A673 (cell line): ENCODE measurements around the gene S100Z. TPM values are rescaled to one million over a fixed set of nuclear protein-coding genes. Genes with fewer than 3 reads are reported as not detected.
"Not testable (repeated sequence)": the region's sequence is repeated elsewhere in the genome, so short reads cannot be mapped to it uniquely, and the experiment has no call there.

Experiments
- BruUV-seq: library from RNA; stranded (reverse); fragments of 400-500 nt; replicated peaks from 2 replicates; lab custom pipeline; 2021; lab: Mats Ljungman, UMichigan
- CTCF ChIA-PET: fragments of 300-600 bp; sonication (Branson Sonifier 250); formaldehyde crosslinking; loops from one replicate; lab custom pipeline; 2022; ENCODE audit warnings: antibody characterized with exemption; lab: Charles Lee
- POLR2A ChIA-PET: fragments of 300-600 bp; sonication (Branson Sonifier 250); formaldehyde crosslinking; loops from one replicate; lab custom pipeline; 2022; ENCODE audit warnings: antibody characterized with exemption; ENCODE audit not compliant: low non-redundant PET; lab: Charles Lee
- DNase-seq: peaks from one replicate; pipeline ENCODE4 v3.0.0-alpha.2; 2015; ENCODE audit warnings: low spot score
- H3K27ac ChIP-seq: fragments of 200-600 bp; sonication (generic); 2 replicates; pipeline ENCODE4 v1.5.1; 2016; ENCODE audit warnings: mixed run types, low read depth, mild to moderate bottlenecking, mixed read lengths, antibody characterized with exemption, low read length; ENCODE audit not compliant: poor library complexity, severe bottlenecking
- H3K27me3 ChIP-seq: fragments of 200-600 bp; sonication (generic); replicated peaks from 2 replicates; pipeline ENCODE4 v1.6.1; 2017; ENCODE audit warnings: mixed run types, low read depth, mild to moderate bottlenecking, mixed read lengths, antibody characterized with exemption, low read length; ENCODE audit not compliant: insufficient read depth, poor library complexity
- H3K36me3 ChIP-seq: fragments of 200-600 bp; sonication (generic); 2 replicates; pipeline ENCODE4 v1.6.1; 2016; ENCODE audit warnings: mixed run types, mild to moderate bottlenecking, mixed read lengths, antibody characterized with exemption, low read length; ENCODE audit not compliant: insufficient read depth, poor library complexity, severe bottlenecking
- H3K4me1 ChIP-seq: fragments of 200-600 bp; sonication (generic); 2 replicates; pipeline ENCODE4 v1.6.1; 2017; ENCODE audit warnings: mixed run types, mild to moderate bottlenecking, mixed read lengths, antibody characterized with exemption, low read length; ENCODE audit not compliant: insufficient read depth, poor library complexity, severe bottlenecking
- H3K4me3 ChIP-seq: fragments of 200-600 bp; sonication (generic); 2 replicates; pipeline ENCODE4 v1.5.1; 2016; ENCODE audit warnings: low read depth, mixed run types, mild to moderate bottlenecking, mixed read lengths, low read length; ENCODE audit not compliant: poor library complexity, severe bottlenecking
- H3K9me3 ChIP-seq: fragments of 200-600 bp; sonication (generic); 2 replicates; pipeline ENCODE4 v1.6.1; 2016; ENCODE audit warnings: mixed run types, low read depth, mild to moderate bottlenecking, mixed read lengths, antibody characterized with exemption, low read length; ENCODE audit not compliant: poor library complexity, severe bottlenecking
- CTCF ChIP-seq: fragments of 300-800, 200-600 bp; sonication (generic); conservative IDR thresholded peaks from 2 replicates; pipeline ENCODE4 v1.5.1; 2017; ENCODE audit warnings: low read depth, mild to moderate bottlenecking, antibody characterized with exemption, low read length, moderate library complexity, mixed read lengths
- EZH2 ChIP-seq: fragments of 200-600 bp; sonication (generic); IDR thresholded peaks from 2 replicates; pipeline ENCODE4 v1.6.1; 2017; ENCODE audit warnings: borderline replicate concordance, low read depth, mild to moderate bottlenecking, mixed read lengths, antibody characterized with exemption, low read length; ENCODE audit not compliant: poor library complexity, severe bottlenecking
- intact Hi-C: fragments of 100-400 bp; cut with micrococcal nuclease; formaldehyde crosslinking; loops from one replicate; pipeline ENCODE4 v1.10.0; 2022; ENCODE audit not compliant: unreplicated experiment
- total RNA-seq: library from RNA; stranded (reverse); gene quantifications from 2 replicates; pipeline ENCODE4 v1.2.3, GENCODE V29; 2021

The S100Z gene
- total RNA-seq, 1 experiment from 2014 or later, result not detected

- intact Hi-C loops, result no loop called here
These were observed 29.3 kb upstream of the S100Z start for GRCh38 chr5:76820526-76820890.

GRCh38 chr5:76821136-76821535, 28.7 kb upstream of the S100Z start:
- no peak overlapping the region for H3K27ac ChIP-seq
- TF ChIP-seq CTCF, result no peak
- no peak for TF ChIP-seq EZH2
- ChIA-PET CTCF (no interaction called here), POLR2A (no interaction called here)
- H3K36me3 ChIP-seq, result no peaks in the 10 kb centered on the region
- BruUV-seq, result no TSS peak
- intact Hi-C loops, result no loop called here
- DNase-seq, result no peak
- no peaks in the 10 kb centered on the region for H3K27me3 ChIP-seq
- H3K4me1 ChIP-seq, result no peaks in the 10 kb centered on the region
- no peak overlapping the region for H3K4me3 ChIP-seq
- no peaks in the 10 kb centered on the region for H3K9me3 ChIP-seq

More at GRCh38 chr5:76820526-76820890, 29.3 kb upstream of the S100Z start:
- Histone ChIP-seq H3K27ac (no peak overlapping the region), H3K9me3 (no peaks in the 10 kb centered on the region), H3K27me3 (no peaks in the 10 kb centered on the region), H3K36me3 (no peaks in the 10 kb centered on the region), H3K4me3 (no peak overlapping the region), H3K4me1 (no peaks in the 10 kb centered on the region)
- POLR2A ChIA-PET, result no interaction called here
- CTCF ChIA-PET, result no interaction called here
- BruUV-seq, result no TSS peak
- TF ChIP-seq EZH2 (no peak), CTCF (no peak)
- no peak for DNase-seq

- H3K9me3 ChIP-seq, intact Hi-C loops, H3K36me3 ChIP-seq, DNase-seq, POLR2A ChIA-PET, CTCF ChIA-PET, H3K27ac ChIP-seq, BruUV-seq, H3K27me3 ChIP-seq, H3K4me1 ChIP-seq, H3K4me3 ChIP-seq: not testable (repeated sequence)
These were observed 27.6 kb upstream of the S100Z start for GRCh38 chr5:76822105-76822731.

- POLR2A ChIA-PET, H3K27ac ChIP-seq, H3K36me3 ChIP-seq, H3K9me3 ChIP-seq, BruUV-seq, H3K27me3 ChIP-seq, DNase-seq, CTCF ChIA-PET, H3K4me1 ChIP-seq, H3K4me3 ChIP-seq, intact Hi-C loops: not testable (repeated sequence)
These were observed 23.4 kb upstream of the S100Z start for GRCh38 chr5:76826416-76826815.
